HepG2 (cell line): Measurements from ENCODE around the gene FRMD4A. TPM values are rescaled to one million over a fixed set of nuclear protein-coding genes. Genes with fewer than 3 reads are reported as not detected.

Source experiments
- ATAC-seq: fragments of 200-7000 bp; cut with Tn5 transposase; 3 replicates; pipeline ENCODE4 v1.9.1; 2020; ENCODE audit warnings: mild to moderate bottlenecking, moderate library complexity
- BruUV-seq: library from RNA; stranded (reverse); fragments of 400-500 nt; replicated peaks from 2 replicates; lab custom pipeline; 2021; lab: Mats Ljungman, UMichigan
- CTCF ChIA-PET: fragments of 300-600 bp; formaldehyde crosslinking; extraction: SDS; loops from one replicate; lab custom pipeline; 2021; ENCODE audit warnings: low total read pairs, inconsistent platforms, low intra/inter-chr PET ratio; lab: Yijun Ruan, JAX
- POLR2A ChIA-PET: fragments of 350-600 bp; sonication (Branson Sonifier 250); formaldehyde crosslinking; loops from one replicate; lab custom pipeline; 2020; ENCODE audit warnings: antibody characterized with exemption, inconsistent platforms; lab: Yijun Ruan, JAX
- DNase-seq: peaks from one replicate; pipeline ENCODE4 v3.0.0-alpha.2; 2015; ENCODE audit warnings: low spot score
- FAIRE-seq: peaks from 3 replicates; lab custom pipeline; 2011; peaks lifted over from hg19 to GRCh38; lab: Jason Lieb, UNC
- H2AFZ ChIP-seq: one replicate; pipeline ENCODE4 v1.6.1; 2011; ENCODE audit warnings: low read length, inconsistent platforms
- H3K27ac ChIP-seq: fragments of 300-600 bp; 3 replicates; pipeline ENCODE4 v1.8.0; 2011; ENCODE audit warnings: mixed run types, mild to moderate bottlenecking, mixed read lengths, low read length, inconsistent platforms; ENCODE audit not compliant: insufficient read depth; ENCODE audit errors: extremely low read length
- H3K27me3 ChIP-seq, 2 experiments: fragments of 200-600 bp in 1 of 2; 2 replicates in 1 of 2; 3 replicates in 1 of 2; pipeline versions ENCODE4 v1.6.0 to v1.8.0; 2011; ENCODE audit warnings: low read length in 2 of 2, mild to moderate bottlenecking in 2 of 2, moderate library complexity in 2 of 2, inconsistent platforms in 1 of 2; ENCODE audit not compliant: insufficient read depth in 2 of 2, control insufficient read depth in 1 of 2
- H3K36me3 ChIP-seq, 2 experiments: fragments of 200-600 bp in 1 of 2; replicated peaks in 1 of 2; 2 replicates in 1 of 2; 3 replicates in 1 of 2; pipeline versions ENCODE4 v1.5.1 to v1.8.0; 2011; ENCODE audit warnings: low read length in 2 of 2, inconsistent platforms in 1 of 2; ENCODE audit not compliant: insufficient read depth in 2 of 2, control insufficient read depth in 1 of 2
- H3K4me1 ChIP-seq: 2 replicates; pipeline ENCODE4 v1.5.1; 2012; ENCODE audit warnings: low read length, inconsistent platforms; ENCODE audit not compliant: insufficient read depth
- H3K4me2 ChIP-seq: 2 replicates; pipeline ENCODE4 v1.6.0; 2011; ENCODE audit warnings: low read depth, low read length, inconsistent platforms
- H3K4me3 ChIP-seq, 3 experiments: fragments of 200-600 bp in 1 of 3; sonication (generic), shearing (Covaris generic) in 1 of 3; replicated peaks in 1 of 3; 2 replicates each; pipeline ENCODE4 v1.5.1; 2011 to 2016; ENCODE audit warnings: low read length in 3 of 3, inconsistent platforms in 2 of 3, low read depth in 2 of 3, mild to moderate bottlenecking in 2 of 3, control low read depth in 1 of 3, mixed read lengths in 1 of 3; ENCODE audit not compliant: insufficient read depth in 1 of 3
- H3K79me2 ChIP-seq: one replicate; pipeline ENCODE4 v1.6.1; 2011; ENCODE audit warnings: low read length, inconsistent platforms; ENCODE audit not compliant: insufficient read depth
- H3K9ac ChIP-seq: 2 replicates; pipeline ENCODE4 v1.6.0; 2011; ENCODE audit warnings: mild to moderate bottlenecking, low read depth, low read length, inconsistent platforms; ENCODE audit not compliant: insufficient read depth
- H3K9me3 ChIP-seq: 2 replicates; pipeline ENCODE4 v1.5.1; 2012; ENCODE audit warnings: mild to moderate bottlenecking, low read length
- H4K20me1 ChIP-seq: 2 replicates; pipeline ENCODE4 v1.6.0; 2011; ENCODE audit warnings: inconsistent platforms, mild to moderate bottlenecking, low read length, moderate library complexity; ENCODE audit not compliant: insufficient read depth
- TOE1 ChIP-seq: sonication (generic); formaldehyde crosslinking; IDR thresholded peaks from 2 replicates; pipeline ENCODE4 v1.4.0; 2020; ENCODE audit warnings: mild to moderate bottlenecking, missing genetic modification reagents
- ZNF543 ChIP-seq: sonication (generic); formaldehyde crosslinking; IDR thresholded peaks from 2 replicates; pipeline ENCODE4 v1.4.0; 2020; ENCODE audit warnings: mild to moderate bottlenecking, missing genetic modification reagents
- ZNF644 ChIP-seq: IDR thresholded peaks from 2 replicates; pipeline ENCODE4 v1.6.1; 2016; ENCODE audit warnings: low read depth
- WGBS: methylation state at CpG from one replicate; pipeline ENCODE4 v1.1.6; 2017; ENCODE audit warnings: low lambda C conversion rate; 5-methylcytosine and 5-hydroxymethylcytosine counted together
- in situ Hi-C: cut with HindIII; loops from 2 replicates; pipeline ENCODE4 v1.10.0; 2017; ENCODE audit warnings: low pct_unique_long_range_greater_than_20kb; ENCODE audit not compliant: extremely low pct_ligation_motif_present
- intact Hi-C: fragments of 100-400 bp; cut with micrococcal nuclease; formaldehyde crosslinking; loops from one replicate; pipeline ENCODE4 v1.10.0; 2022; ENCODE audit not compliant: unreplicated experiment
- polyA plus RNA-seq, 8 experiments: library from polyadenylated mRNA; depleted of rRNA in 3 of 8; stranded (reverse) in 7 of 8; unstranded in 1 of 8; fragments of >200 nt; fragmentation: Illumina TruSeq in 4 of 8; extraction: Trizol in 4 of 8; gene quantifications; 2 replicates each; pipeline versions ENCODE4 v1.2.1 to v1.2.3, GENCODE V29; 2011 to 2016; ENCODE audit warnings: low read depth in 4 of 8, missing spikeins in 1 of 8, mixed read lengths in 1 of 8; ENCODE audit not compliant: insufficient read depth in 1 of 8
- total RNA-seq, 5 experiments: library from RNA; depleted of rRNA; stranded (reverse); fragments of >200 nt; fragmentation: Illumina TruSeq; extraction: Trizol; gene quantifications; 2 replicates each; pipeline ENCODE4 v1.2.3, GENCODE V29; 2016; ENCODE audit warnings: low read depth in 1 of 5
- TF ChIP-seq, protein P1 (sequence below): sonication (generic); formaldehyde crosslinking; IDR thresholded peaks from 2 replicates; pipeline ENCODE4 v1.4.0; 2020; ENCODE audit warnings: mild to moderate bottlenecking, missing genetic modification reagents

The FRMD4A gene
- total and polyA plus RNA-seq, 2 of the 13 experiments (the other 11 are each of a cell fraction or from before 2014, with no cell fraction given) = 0.09 to 0.26 TPM

DNA sequence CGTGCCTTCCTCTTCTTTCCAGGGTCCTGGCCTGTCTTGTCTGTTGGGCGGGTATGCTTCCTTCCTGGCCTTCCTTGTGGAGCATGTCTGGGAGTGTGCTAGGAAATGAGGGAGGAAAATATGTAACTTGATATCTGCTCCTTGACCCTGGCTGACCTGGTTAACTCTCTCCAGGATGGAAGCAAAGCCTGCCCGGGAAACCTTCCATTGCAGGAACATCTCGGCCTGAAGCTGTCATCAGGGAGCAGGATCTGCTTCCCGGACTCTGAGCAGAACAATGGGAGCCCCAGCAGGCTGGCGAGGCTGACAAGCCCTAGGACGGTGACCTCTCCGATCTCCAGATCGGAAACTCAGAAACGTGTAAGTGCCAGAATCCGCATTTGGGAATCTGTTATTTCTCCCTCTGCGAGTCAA lies 340.3 kb downstream of the FRMD4A start:
- no peak overlapping the region for H2AFZ ChIP-seq
- CTCF ChIA-PET = no interaction called here

DNA sequence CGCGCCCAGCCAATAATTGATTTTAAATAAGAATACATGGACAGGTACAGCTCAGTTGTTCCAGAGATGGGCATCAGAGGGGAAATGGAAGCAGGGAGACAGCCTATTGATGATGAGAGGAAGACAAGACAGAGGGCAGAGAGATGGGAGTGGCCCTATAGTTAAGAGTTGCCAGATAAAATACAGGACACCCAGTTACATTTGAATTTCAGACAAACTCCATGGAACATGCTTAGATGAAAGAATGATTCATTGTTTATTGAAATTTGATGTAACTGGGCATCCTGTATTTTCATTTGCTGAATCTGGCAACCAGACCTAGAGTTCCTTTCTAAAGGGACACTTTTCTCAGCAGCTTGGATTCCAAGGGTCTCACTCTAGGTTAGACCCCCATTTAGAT lies 341.1 kb downstream of the FRMD4A start:
- Histone ChIP-seq H3K9ac (no peak overlapping the region), H4K20me1 (no peaks in the 10 kb centered on the region), H3K27ac (no peak overlapping the region), H2AFZ (no peak overlapping the region), H3K4me1 (no peaks in the 10 kb centered on the region), H3K36me3 (no peaks in the 10 kb centered on the region), H3K9me3 (no peaks in the 10 kb centered on the region), H3K4me3 (no peak overlapping the region), H3K4me2 (no peak overlapping the region)
- FAIRE-seq = no peak
- intact Hi-C loops = no loop called here
- ChIA-PET CTCF (no interaction called here), POLR2A (no interaction called here)
- BruUV-seq = no TSS peak
- WGBS = 100% methylated on average over 2 of the region's 2 CpGs
- TF ChIP-seq, protein P1, sequence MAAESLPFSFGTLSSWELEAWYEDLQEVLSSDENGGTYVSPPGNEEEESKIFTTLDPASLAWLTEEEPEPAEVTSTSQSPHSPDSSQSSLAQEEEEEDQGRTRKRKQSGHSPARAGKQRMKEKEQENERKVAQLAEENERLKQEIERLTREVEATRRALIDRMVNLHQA = no peak
- TF ChIP-seq, all 625 proteins: peak for 0
- Histone ChIP-seq H3K27me3 (no peaks in the 10 kb centered on the region; a peak in 1 of 5 replicates), H3K79me2 (no peaks in the 10 kb centered on the region)
- no peak for DNase-seq
- in situ Hi-C loops = no loop called here
- ATAC-seq = no peak

More for the DNA sequence above, 340.3 kb downstream of the FRMD4A start:
- Histone ChIP-seq H3K4me3 (no peak overlapping the region), H3K27ac (no peak overlapping the region), H3K9ac (no peak overlapping the region), H3K36me3 (no peaks in the 10 kb centered on the region), H3K4me1 (no peaks in the 10 kb centered on the region), H3K4me2 (no peak overlapping the region), H3K9me3 (no peaks in the 10 kb centered on the region), H3K27me3 (no peaks in the 10 kb centered on the region; a peak in 1 of 5 replicates), H4K20me1 (no peaks in the 10 kb centered on the region), H3K79me2 (no peaks in the 10 kb centered on the region)
- intact Hi-C loops = no loop called here
- POLR2A ChIA-PET = no interaction called here
- in situ Hi-C loops = no loop called here
- BruUV-seq = no TSS peak
- WGBS = 35% methylated on average over 12 of the region's 12 CpGs
- ATAC-seq = no peak
- no peak for DNase-seq
- no peak for FAIRE-seq
- TF ChIP-seq TOE1 (no peak), ZNF543 (no peak), ZNF644 (CRISPR knock-in tag) (no peak)
